ENCODE data around the gene VMO1. TPM values are rescaled to one million over a fixed set of nuclear protein-coding genes. Genes with fewer than 3 reads are reported as not detected.
"Not testable (repeated sequence)": the region's sequence is repeated elsewhere in the genome, so short reads cannot be mapped to it uniquely, and the experiment has no call there.

Gene VMO1
- total RNA-seq, 6 experiments from 2014 or later = 3.5 to 12.3 (median 5.2) TPM

DNA sequence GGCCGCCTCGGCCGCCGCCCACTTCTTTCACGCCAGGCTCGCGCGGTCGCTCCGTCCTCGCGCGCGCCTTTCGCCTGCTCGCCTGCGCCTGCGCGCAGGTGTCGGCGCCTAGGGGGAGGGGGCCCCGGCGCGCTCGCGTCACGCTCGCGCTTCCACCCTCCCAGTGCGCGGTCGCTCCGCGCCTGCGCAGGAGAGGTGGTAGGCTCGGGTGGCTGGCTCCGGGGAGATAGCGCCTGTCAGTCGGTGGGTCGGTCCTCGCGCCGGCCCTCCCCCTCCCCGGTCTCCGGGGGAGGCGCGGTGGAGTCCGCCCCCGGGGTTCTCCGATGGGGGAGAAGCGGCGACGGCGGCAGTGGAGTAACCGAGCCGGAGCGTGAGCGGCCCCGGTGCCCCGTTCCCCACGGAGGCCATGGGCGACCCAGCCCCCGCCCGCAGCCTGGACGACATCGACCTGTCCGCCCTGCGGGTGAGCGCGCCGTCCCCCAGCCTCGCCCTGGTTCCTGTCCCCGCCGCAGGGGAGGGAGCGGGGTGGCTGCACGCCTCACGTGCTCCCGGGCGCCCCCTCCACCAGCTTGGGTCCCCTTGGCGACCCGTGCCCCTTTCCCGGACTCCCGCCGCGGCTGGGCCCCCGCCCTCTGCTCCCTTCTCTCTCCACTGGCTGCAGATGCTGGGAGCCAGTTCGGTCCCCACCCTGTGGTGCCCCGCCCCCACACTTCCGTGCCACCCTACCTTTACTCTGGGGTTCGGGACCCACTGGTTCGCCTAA, 47.2 kb upstream of the VMO1 start, which contains the start of gene MINK1:
Gene MINK1 (plus strand): TSS at position 163 of the 763 bp plus-strand sequence. CDS start 244 bp downstream, at position 407.
- Histone ChIP-seq H3K9me3 (no peaks in the 10 kb centered on the region), H3K4me1 (peaks cover 0 to 25% (median 11%) of the 10 kb centered on the region in 4 donors), H3K27me3 (no peaks in the 10 kb centered on the region), H3K36me3 (no peaks in the 10 kb centered on the region), H3K4me3 (peak within 1 kb of the TSS; percentile 74 to 98 (median 96)), H3K27ac (peak within 1 kb of the TSS; percentile 75 to 95 (median 86))
- ATAC-seq (peak; percentile 90 to 95 (median 93)), DNase-seq (peak; percentile 92 to 95 (median 93))
- peak; percentile 91 for TF ChIP-seq POLR2A (IDR thresholded peaks at IDR 0.05)
- no peak for TF ChIP-seq CTCF (IDR thresholded peaks at IDR 0.05)
- 0% methylated on average over 11 of the region's 91 CpGs for WGBS (ENCODE audit: insufficient coverage, low coverage, low lambda C conversion rate, missing lambda C conversion rate)
- intact Hi-C loops (cut with DNase I) = no loop called here

DNA sequence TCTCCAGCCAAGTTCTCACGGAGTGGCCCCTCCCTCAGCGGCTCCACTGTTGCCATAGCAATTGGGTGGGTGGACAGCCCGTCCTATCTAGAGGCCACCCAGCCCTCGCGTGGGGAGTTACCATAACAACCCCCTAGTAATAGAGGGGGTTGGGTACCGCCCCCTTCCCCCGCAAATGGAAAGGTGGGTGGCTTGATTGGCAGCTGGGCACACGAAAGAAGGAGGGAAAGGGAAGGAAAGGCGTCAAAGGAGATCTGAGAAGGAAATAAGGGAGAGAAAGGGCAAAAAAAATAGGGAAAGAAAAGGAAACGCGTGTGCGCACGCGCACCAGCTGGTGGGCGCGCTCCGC, 46.6 kb upstream of the VMO1 start:
- ATAC-seq; H3K36me3 ChIP-seq; intact Hi-C loops (cut with DNase I); H3K9me3 ChIP-seq; H3K27me3 ChIP-seq; DNase-seq: not testable (repeated sequence)
- WGBS (ENCODE audit: insufficient coverage, low coverage, low lambda C conversion rate, missing lambda C conversion rate) = 0% methylated on average over 8 of the region's 17 CpGs
- Histone ChIP-seq H3K27ac (peak overlapping the region in 2 of 3 donors; percentile 75 to 95), H3K4me3 (peak overlapping the region; percentile 74 to 98 (median 96)), H3K4me1 (peaks cover 0 to 25% (median 11%) of the 10 kb centered on the region in 4 donors)

- H3K9me3 ChIP-seq = no peaks in the 10 kb centered on the region
- H3K27ac ChIP-seq = no peak overlapping the region
- ATAC-seq = peak in 1 of 4 donors; percentile 10
- no peak for TF ChIP-seq CTCF (IDR thresholded peaks at IDR 0.05)
- TF ChIP-seq POLR2A (IDR thresholded peaks at IDR 0.05) = no peak
- intact Hi-C loops (cut with DNase I) = no loop called here
- no peaks in the 10 kb centered on the region for H3K36me3 ChIP-seq
- 85% methylated on average over 7 of the region's 8 CpGs for WGBS (ENCODE audit: insufficient coverage, low coverage, low lambda C conversion rate, missing lambda C conversion rate)
- no peak for DNase-seq
- H3K27me3 ChIP-seq = no peaks in the 10 kb centered on the region
- no peaks in the 10 kb centered on the region for H3K4me1 ChIP-seq
- no peak overlapping the region for H3K4me3 ChIP-seq
Observed at GRCh38 chr17:4827399-4827798, 41.2 kb upstream of the VMO1 start.

DNA sequence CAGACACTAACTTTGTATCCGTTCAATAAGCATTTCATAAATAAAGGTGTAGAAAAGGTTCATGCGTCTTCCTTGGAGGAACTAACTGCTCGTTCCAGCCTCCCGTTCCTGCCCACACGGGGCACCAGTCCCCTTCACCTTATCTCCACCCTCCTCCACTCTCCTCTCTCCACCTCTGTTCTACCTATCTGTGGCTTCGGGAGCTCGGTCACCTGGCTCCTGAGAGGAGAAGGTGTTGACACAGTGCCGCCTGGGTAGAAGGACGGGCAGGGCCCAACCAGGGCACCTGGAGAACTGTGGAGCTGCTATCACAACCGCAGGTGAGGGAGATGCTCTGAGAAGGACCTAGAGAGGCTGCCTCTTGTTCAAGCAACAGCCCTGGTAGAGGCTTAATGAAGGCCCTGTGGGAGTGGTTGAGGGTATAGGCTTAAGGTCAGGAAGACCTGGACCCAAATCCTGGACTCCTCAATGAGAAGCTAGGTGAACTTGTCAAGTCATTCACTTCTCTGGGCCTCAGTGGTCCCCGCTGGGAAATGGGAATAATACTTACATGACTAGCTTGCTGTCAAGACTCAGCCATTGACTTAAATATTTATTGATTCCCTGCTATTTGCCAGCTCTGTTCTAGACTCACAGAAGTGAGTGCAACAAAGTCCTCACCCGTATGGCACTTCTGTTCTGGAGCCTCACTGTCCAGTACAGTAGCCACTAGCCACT, 37.4 kb upstream of the VMO1 start:
- H3K4me1 ChIP-seq = no peaks in the 10 kb centered on the region
- H3K27ac ChIP-seq = no peak overlapping the region
- no peaks in the 10 kb centered on the region for H3K27me3 ChIP-seq
- no peak overlapping the region for H3K4me3 ChIP-seq
- TF ChIP-seq CTCF (IDR thresholded peaks at IDR 0.05) (no peak), POLR2A (IDR thresholded peaks at IDR 0.05) (no peak)
- H3K9me3 ChIP-seq = no peaks in the 10 kb centered on the region
- DNase-seq (no peak), ATAC-seq (no peak)
- no peaks in the 10 kb centered on the region for H3K36me3 ChIP-seq
- 61% methylated on average over 7 of the region's 12 CpGs for WGBS (ENCODE audit: insufficient coverage, low coverage, low lambda C conversion rate, missing lambda C conversion rate)
- intact Hi-C loops (cut with DNase I) = no loop called here

DNA sequence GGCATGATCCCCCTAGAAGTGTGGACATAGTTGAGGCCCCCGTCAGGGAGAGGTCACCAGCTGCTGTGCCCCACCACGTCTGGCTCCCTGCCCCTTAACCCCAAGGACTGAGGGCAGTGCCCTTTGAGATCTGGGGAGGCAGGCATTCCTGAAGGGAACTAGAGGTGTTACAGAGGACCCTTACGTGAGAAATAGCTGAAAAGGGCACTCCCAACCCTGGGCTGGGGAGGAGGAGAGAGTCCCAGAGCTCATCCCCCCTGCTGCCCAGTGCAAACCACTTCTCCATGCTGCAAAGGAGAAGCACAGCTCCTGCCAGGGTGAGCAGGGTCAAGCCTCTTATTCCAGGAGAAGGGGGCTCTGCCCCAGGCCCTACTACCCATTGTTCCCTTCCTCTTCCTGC, 36.7 kb upstream of the VMO1 start:
- no peaks in the 10 kb centered on the region for H3K36me3 ChIP-seq
- H3K27ac ChIP-seq = no peak overlapping the region
- H3K4me3 ChIP-seq = no peak overlapping the region
- no peaks in the 10 kb centered on the region for H3K4me1 ChIP-seq
- intact Hi-C loops (cut with DNase I) = no loop called here
- 0% methylated on average over 1 of the region's 3 CpGs for WGBS (ENCODE audit: insufficient coverage, low coverage, low lambda C conversion rate, missing lambda C conversion rate)
- TF ChIP-seq POLR2A (IDR thresholded peaks at IDR 0.05) (no peak), CTCF (IDR thresholded peaks at IDR 0.05) (no peak)
- ATAC-seq (peak in 1 of 4 donors; percentile 13), DNase-seq (no peak)
- H3K27me3 ChIP-seq = no peaks in the 10 kb centered on the region
- no peaks in the 10 kb centered on the region for H3K9me3 ChIP-seq

Measured in right lobe of liver (tissue), 6 donors.